Neural cell (in vitro differentiated cells): ENCODE data around the gene WDR1. TPM values are rescaled to one million over a fixed set of nuclear protein-coding genes. Genes with fewer than 3 reads are reported as not detected.

ENCODE experiments used
- H2AFZ ChIP-seq: fragments of 200-600, 300-800 bp; sonication (generic), shearing (Covaris generic); 2 replicates; pipeline ENCODE4 v1.6.0; 2014; ENCODE audit warnings: low read depth, mild to moderate bottlenecking, antibody characterized with exemption, low read length, moderate library complexity
- H3F3A ChIP-seq: fragments of 200-600 bp; shearing (Covaris generic); 2 replicates; pipeline ENCODE4 v1.6.1; 2016; ENCODE audit warnings: mild to moderate bottlenecking, moderate library complexity, mixed read lengths, antibody characterized with exemption, low read length; ENCODE audit not compliant: insufficient read depth, poor library complexity, severe bottlenecking
- H3K27ac ChIP-seq: fragments of 200-600, 300-800 bp; sonication (generic), shearing (Covaris generic); 2 replicates; pipeline ENCODE4 v1.5.1; 2014; ENCODE audit warnings: mild to moderate bottlenecking, low read length, moderate library complexity
- H3K27me3 ChIP-seq: fragments of 300-800, 200-600 bp; sonication (generic), shearing (Covaris generic); 2 replicates; pipeline ENCODE4 v1.6.0; 2014; ENCODE audit warnings: mild to moderate bottlenecking, low read depth, low read length, moderate library complexity; ENCODE audit not compliant: insufficient read depth
- H3K36me3 ChIP-seq: fragments of 300-800, 200-600 bp; sonication (generic), shearing (Covaris generic); 2 replicates; pipeline ENCODE4 v1.5.1; 2014; ENCODE audit warnings: mild to moderate bottlenecking, antibody characterized with exemption, low read length, moderate library complexity; ENCODE audit not compliant: insufficient read depth
- H3K4me2 ChIP-seq: fragments of 300-800, 200-600 bp; sonication (generic), shearing (Covaris generic); 2 replicates; pipeline ENCODE4 v1.6.0; 2014; ENCODE audit warnings: mild to moderate bottlenecking, low read length
- H3K4me3 ChIP-seq: fragments of 300-800, 200-600 bp; sonication (generic), shearing (Covaris generic); 2 replicates; pipeline ENCODE4 v1.5.1; 2014; ENCODE audit warnings: mild to moderate bottlenecking, low read length, moderate library complexity
- H3K79me2 ChIP-seq: fragments of 200-600 bp; shearing (Covaris generic); replicated peaks from 2 replicates; pipeline ENCODE4 v1.6.0; 2014; ENCODE audit warnings: mild to moderate bottlenecking, low read length, moderate library complexity; ENCODE audit not compliant: insufficient read depth
- H3K9ac ChIP-seq: fragments of 300-800, 200-600 bp; sonication (generic), shearing (Covaris generic); 2 replicates; pipeline ENCODE4 v1.6.1; 2016; ENCODE audit warnings: mild to moderate bottlenecking, low read length, mixed read lengths
- H3K9me2 ChIP-seq: fragments of 200-600 bp; shearing (Covaris generic); 2 replicates; pipeline ENCODE4 v1.6.1; 2016; ENCODE audit warnings: mild to moderate bottlenecking, low read length, mixed read lengths; ENCODE audit not compliant: insufficient read depth
- H3K9me3 ChIP-seq: fragments of 200-600, 300-800 bp; sonication (generic), shearing (Covaris generic); 2 replicates; pipeline ENCODE4 v1.6.1; 2016; ENCODE audit warnings: mild to moderate bottlenecking, mixed run types, low read length, moderate library complexity, mixed read lengths
- H4K20me1 ChIP-seq: fragments of 200-600 bp; shearing (Covaris generic); 2 replicates; pipeline ENCODE4 v1.6.1; 2016; ENCODE audit warnings: mild to moderate bottlenecking, mixed run types; ENCODE audit not compliant: insufficient read depth
- EP300 ChIP-seq: fragments of 450-650 bp; conservative IDR thresholded peaks from 2 replicates; pipeline ENCODE4 v1.6.1; 2014; ENCODE audit warnings: antibody characterized with exemption, mild to moderate bottlenecking, moderate library complexity; ENCODE audit not compliant: poor library complexity, severe bottlenecking
- EZH2 ChIP-seq: fragments of 200-600, 300-800 bp; shearing (Covaris generic), sonication (generic); IDR thresholded peaks from 2 replicates; pipeline ENCODE4 v1.6.1; 2014; ENCODE audit warnings: antibody characterized with exemption, low read length, borderline replicate concordance, mild to moderate bottlenecking; ENCODE audit not compliant: insufficient read depth, poor library complexity, severe bottlenecking
- MXI1 ChIP-seq: fragments of 450-650 bp; conservative IDR thresholded peaks from 2 replicates; pipeline ENCODE4 v1.6.1; 2014; ENCODE audit warnings: antibody characterized with exemption, mild to moderate bottlenecking; ENCODE audit not compliant: poor library complexity, severe bottlenecking
- POLR2AphosphoS5 ChIP-seq: IDR thresholded peaks from 2 replicates; pipeline ENCODE4 v1.6.1; 2012
- RAD21 ChIP-seq: fragments of 450-650 bp; conservative IDR thresholded peaks from 2 replicates; pipeline ENCODE4 v1.6.1; 2014; ENCODE audit warnings: antibody characterized with exemption, mild to moderate bottlenecking, moderate library complexity
- SMC3 ChIP-seq: fragments of 450-650 bp; conservative IDR thresholded peaks from 2 replicates; pipeline ENCODE4 v1.6.1; 2014; ENCODE audit warnings: antibody characterized with exemption, mild to moderate bottlenecking, moderate library complexity; ENCODE audit not compliant: poor library complexity
- TAF1 ChIP-seq: IDR thresholded peaks from 2 replicates; pipeline ENCODE4 v1.6.1; 2012; ENCODE audit warnings: low read depth
- polyA plus RNA-seq: library from polyadenylated mRNA; depleted of rRNA; stranded (reverse); fragments of >200 nt; gene quantifications from 2 replicates; pipeline ENCODE4 v1.2.3, GENCODE V29; 2014
- TF ChIP-seq, protein P1 (sequence below): fragments of 450-650 bp; IDR thresholded peaks from 2 replicates; pipeline ENCODE4 v1.5.1; 2014; ENCODE audit warnings: antibody characterized with exemption, mild to moderate bottlenecking, moderate library complexity; ENCODE audit not compliant: poor library complexity, severe bottlenecking
- TF ChIP-seq, protein P2 (sequence below): IDR thresholded peaks from 2 replicates; pipeline ENCODE4 v1.6.1; 2012; ENCODE audit warnings: borderline replicate concordance

The WDR1 gene
- polyA plus RNA-seq, 1 donor from 2014 or later = 106 TPM

DNA sequence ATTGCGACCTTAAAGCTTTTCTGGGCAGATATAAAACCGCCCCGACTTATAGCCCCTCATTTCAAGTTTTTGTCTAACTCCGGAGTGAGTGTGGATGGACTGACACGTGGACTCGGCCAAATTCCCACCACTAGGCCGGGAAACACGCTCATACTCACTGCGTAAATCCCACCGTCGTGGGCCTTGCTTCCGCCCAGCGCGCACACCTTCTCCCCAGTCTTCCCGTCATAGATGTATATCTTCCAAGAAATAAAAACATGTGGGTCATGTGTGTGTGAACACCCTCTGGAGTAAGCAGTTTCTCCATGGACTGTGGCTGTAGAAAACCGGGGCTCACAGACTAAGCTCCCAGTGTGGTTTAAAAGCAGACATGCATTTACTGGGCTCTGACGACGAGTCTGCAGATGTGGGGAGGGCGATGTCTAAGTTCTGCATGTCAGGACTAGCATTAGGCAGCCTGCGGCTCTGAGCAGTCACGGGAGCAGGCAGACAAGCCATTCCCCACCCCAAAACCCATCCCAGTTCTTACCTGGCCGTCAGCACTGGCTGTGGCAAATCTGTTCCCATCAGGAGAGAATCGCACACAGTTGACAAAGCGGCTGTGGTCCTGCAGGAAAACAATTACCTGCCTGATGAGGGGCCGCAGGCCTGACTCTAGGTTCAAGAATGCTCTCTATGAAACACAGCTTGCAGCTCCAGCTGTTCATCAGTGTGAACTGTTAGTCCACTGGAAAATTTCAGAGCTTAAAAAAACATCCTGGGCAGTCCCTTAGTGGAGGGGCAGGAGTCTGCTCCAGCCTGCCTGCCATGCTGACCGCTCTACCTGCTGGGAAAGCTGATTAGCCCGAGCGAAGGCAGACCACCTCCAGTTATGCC is 28.2 kb downstream of the WDR1 start:
- Histone ChIP-seq H3K9me3 (no peaks in the 10 kb centered on the region), H3K9me2 (no peaks in the 10 kb centered on the region), H3K79me2 (peaks cover 1% of the 10 kb centered on the region), H4K20me1 (no peaks in the 10 kb centered on the region), H3F3A (no peaks in the 10 kb centered on the region), H3K9ac (no peak overlapping the region), H3K4me3 (no peak overlapping the region), H3K4me2 (no peak overlapping the region), H3K36me3 (no peaks in the 10 kb centered on the region), H3K27me3 (no peaks in the 10 kb centered on the region), H3K27ac (no peak overlapping the region), H2AFZ (no peak overlapping the region)
- TF ChIP-seq TAF1 (no peak), EP300 (no peak), MXI1 (no peak), RAD21 (no peak), SMC3 (no peak), POLR2AphosphoS5 (no peak), EZH2 (no peak)
- TF ChIP-seq, protein P1, sequence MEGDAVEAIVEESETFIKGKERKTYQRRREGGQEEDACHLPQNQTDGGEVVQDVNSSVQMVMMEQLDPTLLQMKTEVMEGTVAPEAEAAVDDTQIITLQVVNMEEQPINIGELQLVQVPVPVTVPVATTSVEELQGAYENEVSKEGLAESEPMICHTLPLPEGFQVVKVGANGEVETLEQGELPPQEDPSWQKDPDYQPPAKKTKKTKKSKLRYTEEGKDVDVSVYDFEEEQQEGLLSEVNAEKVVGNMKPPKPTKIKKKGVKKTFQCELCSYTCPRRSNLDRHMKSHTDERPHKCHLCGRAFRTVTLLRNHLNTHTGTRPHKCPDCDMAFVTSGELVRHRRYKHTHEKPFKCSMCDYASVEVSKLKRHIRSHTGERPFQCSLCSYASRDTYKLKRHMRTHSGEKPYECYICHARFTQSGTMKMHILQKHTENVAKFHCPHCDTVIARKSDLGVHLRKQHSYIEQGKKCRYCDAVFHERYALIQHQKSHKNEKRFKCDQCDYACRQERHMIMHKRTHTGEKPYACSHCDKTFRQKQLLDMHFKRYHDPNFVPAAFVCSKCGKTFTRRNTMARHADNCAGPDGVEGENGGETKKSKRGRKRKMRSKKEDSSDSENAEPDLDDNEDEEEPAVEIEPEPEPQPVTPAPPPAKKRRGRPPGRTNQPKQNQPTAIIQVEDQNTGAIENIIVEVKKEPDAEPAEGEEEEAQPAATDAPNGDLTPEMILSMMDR = no peak
- TF ChIP-seq, protein P2, sequence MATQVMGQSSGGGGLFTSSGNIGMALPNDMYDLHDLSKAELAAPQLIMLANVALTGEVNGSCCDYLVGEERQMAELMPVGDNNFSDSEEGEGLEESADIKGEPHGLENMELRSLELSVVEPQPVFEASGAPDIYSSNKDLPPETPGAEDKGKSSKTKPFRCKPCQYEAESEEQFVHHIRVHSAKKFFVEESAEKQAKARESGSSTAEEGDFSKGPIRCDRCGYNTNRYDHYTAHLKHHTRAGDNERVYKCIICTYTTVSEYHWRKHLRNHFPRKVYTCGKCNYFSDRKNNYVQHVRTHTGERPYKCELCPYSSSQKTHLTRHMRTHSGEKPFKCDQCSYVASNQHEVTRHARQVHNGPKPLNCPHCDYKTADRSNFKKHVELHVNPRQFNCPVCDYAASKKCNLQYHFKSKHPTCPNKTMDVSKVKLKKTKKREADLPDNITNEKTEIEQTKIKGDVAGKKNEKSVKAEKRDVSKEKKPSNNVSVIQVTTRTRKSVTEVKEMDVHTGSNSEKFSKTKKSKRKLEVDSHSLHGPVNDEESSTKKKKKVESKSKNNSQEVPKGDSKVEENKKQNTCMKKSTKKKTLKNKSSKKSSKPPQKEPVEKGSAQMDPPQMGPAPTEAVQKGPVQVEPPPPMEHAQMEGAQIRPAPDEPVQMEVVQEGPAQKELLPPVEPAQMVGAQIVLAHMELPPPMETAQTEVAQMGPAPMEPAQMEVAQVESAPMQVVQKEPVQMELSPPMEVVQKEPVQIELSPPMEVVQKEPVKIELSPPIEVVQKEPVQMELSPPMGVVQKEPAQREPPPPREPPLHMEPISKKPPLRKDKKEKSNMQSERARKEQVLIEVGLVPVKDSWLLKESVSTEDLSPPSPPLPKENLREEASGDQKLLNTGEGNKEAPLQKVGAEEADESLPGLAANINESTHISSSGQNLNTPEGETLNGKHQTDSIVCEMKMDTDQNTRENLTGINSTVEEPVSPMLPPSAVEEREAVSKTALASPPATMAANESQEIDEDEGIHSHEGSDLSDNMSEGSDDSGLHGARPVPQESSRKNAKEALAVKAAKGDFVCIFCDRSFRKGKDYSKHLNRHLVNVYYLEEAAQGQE = no peak

DNA sequence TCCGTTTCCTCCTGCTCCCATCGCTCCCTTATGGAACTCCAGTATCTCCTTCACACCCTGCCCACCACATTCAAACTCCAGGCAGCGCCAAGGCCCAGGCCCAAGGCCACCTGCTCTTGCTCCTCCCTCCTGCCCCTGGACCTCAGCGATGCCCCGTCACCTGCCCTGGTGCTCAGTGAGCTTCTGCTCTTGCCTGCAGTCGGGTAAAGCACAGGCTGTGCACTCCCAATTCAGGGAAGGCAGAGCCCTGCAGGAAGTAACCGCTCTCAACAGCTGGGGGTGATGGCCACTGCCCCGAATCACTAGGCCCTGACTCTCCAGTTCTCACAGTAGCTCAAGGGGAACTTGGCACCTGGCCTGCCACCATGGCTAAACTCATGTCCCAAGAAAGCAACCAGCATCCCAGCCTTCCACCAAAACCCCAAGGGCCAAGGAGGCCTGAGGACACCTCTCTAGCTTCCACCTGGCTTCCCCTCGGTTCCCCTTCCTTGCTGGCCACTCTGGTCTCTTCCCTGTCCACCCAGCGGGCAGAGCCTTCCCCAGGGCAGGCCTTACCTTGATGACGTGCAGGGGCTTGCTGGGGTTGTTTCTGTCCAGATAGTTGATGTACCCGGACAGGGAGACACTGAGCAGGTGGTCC is 29.3 kb downstream of the WDR1 start:
- Histone ChIP-seq H3K79me2 (no peaks in the 10 kb centered on the region), H3K4me3 (no peak overlapping the region), H3K27me3 (no peaks in the 10 kb centered on the region), H3K9me2 (no peaks in the 10 kb centered on the region), H3F3A (no peaks in the 10 kb centered on the region), H3K36me3 (peaks cover 5% of the 10 kb centered on the region), H3K4me2 (no peak overlapping the region), H3K9ac (no peak overlapping the region), H3K9me3 (no peaks in the 10 kb centered on the region), H3K27ac (no peak overlapping the region), H2AFZ (no peak overlapping the region), H4K20me1 (no peaks in the 10 kb centered on the region)
- TF ChIP-seq, protein P1 = no peak
- TF ChIP-seq SMC3 (no peak), EZH2 (no peak), EP300 (no peak), MXI1 (no peak), POLR2AphosphoS5 (no peak), RAD21 (no peak)
